T-helper 1 cell (primary cell): ENCODE measurements around the gene C20orf204.
"Not testable (repeated sequence)": the region's sequence is repeated elsewhere in the genome, so short reads cannot be mapped to it uniquely, and the experiment has no call there.

ENCODE experiments used
- DNase-seq, 5 donors: peaks; one replicate each; pipeline ENCODE4 v3.0.0-alpha.2; 2012 to 2020

The C20orf204 gene

GRCh38 chr20:64084685-64085152, 48.7 kb downstream of the C20orf204 start:
- DNase-seq, result no peak

- DNase-seq, result no peak
These were observed 50.8 kb downstream of the C20orf204 start for GRCh38 chr20:64086801-64087200.

GRCh38 chr20:64087226-64087825, 51.3 kb downstream of the C20orf204 start:
- not testable (repeated sequence) for DNase-seq

- DNase-seq, result not testable (repeated sequence)
These were observed 52.6 kb downstream of the C20orf204 start for GRCh38 chr20:64088586-64088985.
